ENCODE results near the gene RNF167.

The RNF167 gene

DNA sequence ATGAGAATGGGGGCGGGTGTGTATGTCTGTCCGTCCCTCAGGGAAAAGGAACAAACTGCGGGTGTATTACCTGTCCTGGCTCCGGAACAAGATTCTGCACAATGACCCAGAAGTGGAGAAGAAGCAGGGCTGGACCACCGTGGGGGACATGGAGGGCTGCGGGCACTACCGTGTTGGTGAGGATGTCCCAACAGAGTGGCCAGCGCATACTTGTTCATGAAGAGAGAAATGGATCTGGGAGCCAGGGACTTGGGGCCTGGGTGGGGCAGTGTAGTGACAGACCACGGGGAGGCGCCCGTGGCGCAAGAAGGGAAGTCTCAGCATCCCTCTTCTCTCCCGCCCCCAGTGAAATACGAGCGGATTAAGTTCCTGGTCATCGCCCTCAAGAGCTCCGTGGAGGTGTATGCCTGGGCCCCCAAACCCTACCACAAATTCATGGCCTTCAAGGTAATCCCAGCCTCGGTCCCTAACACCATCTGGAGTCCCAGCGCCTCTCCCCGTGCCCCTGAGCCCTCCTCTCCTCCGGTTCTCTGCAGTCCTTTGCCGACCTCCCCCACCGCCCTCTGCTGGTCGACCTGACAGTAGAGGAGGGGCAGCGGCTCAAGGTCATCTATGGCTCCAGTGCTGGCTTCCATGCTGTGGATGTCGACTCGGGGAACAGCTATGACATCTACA, 44.3 kb upstream of the RNF167 start:
- TF ChIP-seq, protein P1, sequence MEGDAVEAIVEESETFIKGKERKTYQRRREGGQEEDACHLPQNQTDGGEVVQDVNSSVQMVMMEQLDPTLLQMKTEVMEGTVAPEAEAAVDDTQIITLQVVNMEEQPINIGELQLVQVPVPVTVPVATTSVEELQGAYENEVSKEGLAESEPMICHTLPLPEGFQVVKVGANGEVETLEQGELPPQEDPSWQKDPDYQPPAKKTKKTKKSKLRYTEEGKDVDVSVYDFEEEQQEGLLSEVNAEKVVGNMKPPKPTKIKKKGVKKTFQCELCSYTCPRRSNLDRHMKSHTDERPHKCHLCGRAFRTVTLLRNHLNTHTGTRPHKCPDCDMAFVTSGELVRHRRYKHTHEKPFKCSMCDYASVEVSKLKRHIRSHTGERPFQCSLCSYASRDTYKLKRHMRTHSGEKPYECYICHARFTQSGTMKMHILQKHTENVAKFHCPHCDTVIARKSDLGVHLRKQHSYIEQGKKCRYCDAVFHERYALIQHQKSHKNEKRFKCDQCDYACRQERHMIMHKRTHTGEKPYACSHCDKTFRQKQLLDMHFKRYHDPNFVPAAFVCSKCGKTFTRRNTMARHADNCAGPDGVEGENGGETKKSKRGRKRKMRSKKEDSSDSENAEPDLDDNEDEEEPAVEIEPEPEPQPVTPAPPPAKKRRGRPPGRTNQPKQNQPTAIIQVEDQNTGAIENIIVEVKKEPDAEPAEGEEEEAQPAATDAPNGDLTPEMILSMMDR (IDR thresholded peaks at IDR 0.05) = no peak

DNA sequence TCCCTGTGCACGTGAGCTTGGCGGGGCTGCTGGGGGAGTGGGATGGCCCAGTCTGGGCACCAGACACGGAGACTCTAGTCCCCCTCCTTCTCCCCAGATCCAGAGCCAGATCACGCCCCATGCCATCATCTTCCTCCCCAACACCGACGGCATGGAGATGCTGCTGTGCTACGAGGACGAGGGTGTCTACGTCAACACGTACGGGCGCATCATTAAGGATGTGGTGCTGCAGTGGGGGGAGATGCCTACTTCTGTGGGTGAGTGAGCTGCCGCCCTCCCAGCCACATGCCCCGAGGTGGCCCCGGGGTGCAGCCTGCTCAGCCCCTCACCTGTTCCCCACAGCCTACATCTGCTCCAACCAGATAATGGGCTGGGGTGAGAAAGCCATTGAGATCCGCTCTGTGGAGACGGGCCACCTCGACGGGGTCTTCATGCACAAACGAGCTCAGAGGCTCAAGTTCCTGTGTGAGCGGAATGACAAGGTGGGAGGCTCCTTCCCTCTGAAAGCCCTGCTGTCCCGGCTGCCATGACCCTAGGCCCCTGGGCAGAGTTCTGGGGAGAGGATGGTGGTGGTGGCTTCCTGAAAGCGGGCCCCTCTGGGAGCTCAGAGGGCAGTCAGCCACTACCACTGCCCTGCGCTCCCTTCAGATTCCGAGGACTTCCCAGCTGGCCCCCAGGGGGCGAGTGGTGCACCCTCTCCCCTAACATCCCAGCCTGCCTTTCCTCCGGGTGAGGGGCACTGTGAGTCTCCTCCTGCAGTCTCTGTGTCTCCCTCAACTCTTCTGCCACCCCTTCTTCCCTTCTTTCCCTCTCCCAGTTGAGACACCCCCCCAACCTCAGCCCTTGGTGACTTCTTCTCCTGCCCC, 43.5 kb upstream of the RNF167 start:
- TF ChIP-seq, protein P1 (IDR thresholded peaks at IDR 0.05) = no peak

DNA sequence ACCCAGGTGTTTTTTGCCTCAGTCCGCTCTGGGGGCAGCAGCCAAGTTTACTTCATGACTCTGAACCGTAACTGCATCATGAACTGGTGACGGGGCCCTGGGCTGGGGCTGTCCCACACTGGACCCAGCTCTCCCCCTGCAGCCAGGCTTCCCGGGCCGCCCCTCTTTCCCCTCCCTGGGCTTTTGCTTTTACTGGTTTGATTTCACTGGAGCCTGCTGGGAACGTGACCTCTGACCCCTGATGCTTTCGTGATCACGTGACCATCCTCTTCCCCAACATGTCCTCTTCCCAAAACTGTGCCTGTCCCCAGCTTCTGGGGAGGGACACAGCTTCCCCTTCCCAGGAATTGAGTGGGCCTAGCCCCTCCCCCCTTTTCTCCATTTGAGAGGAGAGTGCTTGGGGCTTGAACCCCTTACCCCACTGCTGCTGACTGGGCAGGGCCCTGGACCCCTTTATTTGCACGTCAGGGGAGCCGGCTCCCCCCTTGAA, 42.8 kb upstream of the RNF167 start:
- TF ChIP-seq, protein P1 (IDR thresholded peaks at IDR 0.05) = no peak

DNA sequence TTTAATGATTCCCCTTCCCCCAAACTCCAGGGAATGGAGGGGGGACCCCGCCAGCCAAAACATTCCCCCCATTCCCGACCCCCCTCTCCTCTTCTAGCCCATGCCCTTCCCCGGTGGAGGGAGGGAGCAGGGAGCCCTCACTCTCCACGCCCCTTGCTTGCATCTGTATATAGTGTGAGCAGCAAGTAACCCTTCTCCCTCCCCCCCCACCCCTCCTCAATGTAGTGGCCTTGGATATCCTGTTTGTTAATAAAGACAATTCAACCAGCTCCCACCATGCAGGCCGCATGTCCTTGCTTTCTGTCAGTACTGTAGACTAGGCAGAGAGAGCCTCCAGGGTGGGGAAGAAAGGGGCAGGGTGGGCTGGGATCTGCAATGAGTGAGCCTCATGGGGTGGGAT, 42.3 kb upstream of the RNF167 start:
- TF ChIP-seq, protein P1 (IDR thresholded peaks at IDR 0.05) = no peak

- TF ChIP-seq, protein P1 (IDR thresholded peaks at IDR 0.05) = no peak
Measured at GRCh38 chr17:4898351-4898750, 41.7 kb upstream of the RNF167 start.

GRCh38 chr17:4898927-4899326, 41.1 kb upstream of the RNF167 start:
- TF ChIP-seq, protein P1 (IDR thresholded peaks at IDR 0.05) = no peak

DNA sequence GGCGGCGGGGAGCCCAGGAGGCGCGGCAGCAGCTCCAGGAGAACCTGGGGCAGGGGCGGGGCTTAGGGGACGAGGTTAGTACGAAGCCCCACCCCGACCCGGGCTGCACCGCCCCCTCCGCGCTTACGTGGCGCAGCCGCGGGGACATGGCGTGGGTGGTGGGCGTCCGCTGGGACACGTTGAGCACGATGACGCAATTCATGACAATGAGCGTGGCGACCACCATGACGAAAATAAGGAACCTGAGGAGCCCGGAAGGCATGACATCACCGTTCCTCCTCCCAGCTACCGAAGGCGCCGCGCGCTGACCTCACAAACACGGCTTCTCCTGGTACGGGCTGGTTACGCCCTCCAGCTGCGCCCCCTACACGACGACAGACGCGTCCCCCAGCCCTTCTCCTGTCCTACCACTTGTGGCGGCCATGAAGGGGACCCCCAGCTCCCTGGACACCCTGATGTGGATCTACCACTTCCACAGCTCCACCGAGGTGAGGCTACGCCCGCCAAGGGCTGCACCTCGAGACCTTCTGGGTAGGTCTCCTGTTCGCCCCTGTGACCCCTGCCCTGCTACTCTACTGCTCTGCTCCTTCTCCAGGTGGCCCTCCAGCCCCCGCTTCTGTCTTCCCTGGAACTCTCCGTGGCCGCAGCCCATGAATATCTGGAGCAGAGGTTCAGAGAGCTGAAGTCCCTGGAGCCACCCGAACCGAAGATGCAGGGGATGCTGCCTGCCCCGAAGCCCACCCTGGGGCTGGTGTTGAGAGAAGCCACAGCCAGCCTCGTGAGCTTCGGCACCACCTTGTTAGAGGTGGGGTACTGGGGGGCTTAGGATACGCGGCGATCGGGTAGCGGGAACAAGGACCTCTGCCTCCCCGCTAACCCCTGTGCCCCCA, 40.5 kb upstream of the RNF167 start, which contains the start of gene C17orf107:
Gene C17orf107 (plus strand): TSS at position 196 of the 890 bp plus-strand sequence. CDS start 227 bp downstream, at position 423.
- TF ChIP-seq, protein P1 (IDR thresholded peaks at IDR 0.05) = no peak

All from LNCAP (cell line).